Activated naive CD8-positive, alpha-beta T cell treated with anti-CD3 and anti-CD28 coated beads, Interleukin-2, amount 10 ng/mL, durations not matched to agents 7 days and 5 days (primary cell): ENCODE measurements around the gene UGT1A6. TPM values are rescaled to one million over a fixed set of nuclear protein-coding genes. Genes with fewer than 3 reads are reported as not detected.
"Not testable (repeated sequence)": the region's sequence is repeated elsewhere in the genome, so short reads cannot be mapped to it uniquely, and the experiment has no call there.

Experiments
- ATAC-seq: fragments of 150-1000 bp; cut with Tn5 transposase; one replicate; pipeline ENCODE4 v1.10.0; 2021; ENCODE audit warnings: low read depth, moderate library complexity
- POLR2A ChIA-PET: fragments of 350-600 bp; sonication (Branson Sonifier 250); formaldehyde crosslinking; loops from one replicate; lab custom pipeline; 2021; ENCODE audit warnings: antibody characterized with exemption; lab: Charles Lee
- DNase-seq: peaks from one replicate; pipeline ENCODE4 v3.0.0; 2021
- H3K27ac Mint-ChIP-seq: one replicate; pipeline ENCODE4 v1.8.0; 2022; ENCODE audit warnings: mild to moderate bottlenecking, mixed read lengths
- H3K27me3 Mint-ChIP-seq: one replicate; pipeline ENCODE4 v1.8.0; 2022; ENCODE audit warnings: mild to moderate bottlenecking, moderate library complexity, mixed read lengths
- H3K36me3 Mint-ChIP-seq: one replicate; pipeline ENCODE4 v1.8.0; 2021; ENCODE audit warnings: mild to moderate bottlenecking, mixed read lengths
- H3K4me1 Mint-ChIP-seq: one replicate; pipeline ENCODE4 v1.8.0; 2021; ENCODE audit warnings: mixed read lengths
- H3K4me3 Mint-ChIP-seq: one replicate; pipeline ENCODE4 v1.8.0; 2022; ENCODE audit warnings: mild to moderate bottlenecking, moderate library complexity, mixed read lengths
- H3K9me3 Mint-ChIP-seq: one replicate; pipeline ENCODE4 v1.8.0; 2021; ENCODE audit warnings: mixed read lengths
- total RNA-seq, 2 experiments: library from RNA; stranded (reverse); gene quantifications; one replicate each; pipeline ENCODE4 v1.2.3, GENCODE V29; 2021

Gene UGT1A6
- total RNA-seq, 2 experiments from 2014 or later = not detected

DNA sequence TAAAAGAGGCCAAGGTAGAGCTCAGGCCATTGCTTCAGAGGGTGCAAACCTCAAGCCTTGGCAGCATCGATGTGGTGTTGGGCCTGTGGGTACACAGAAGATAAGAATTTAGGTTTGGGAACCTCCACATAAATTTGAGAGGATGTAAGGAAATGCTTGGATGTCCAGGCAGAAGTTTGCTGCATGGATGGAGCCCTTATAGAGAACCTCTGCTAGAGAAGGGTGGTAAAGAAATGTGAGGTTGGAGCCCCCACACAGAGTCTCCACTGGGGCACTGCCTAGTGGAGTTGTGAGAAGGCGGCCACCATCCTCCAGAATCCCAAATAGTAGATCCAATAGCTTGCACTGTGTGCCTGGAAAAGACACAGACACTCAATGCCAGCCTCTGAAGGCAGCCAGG lies 58.0 kb downstream of the UGT1A6 start:
- H3K4me3 Mint-ChIP-seq, DNase-seq, H3K36me3 Mint-ChIP-seq, POLR2A ChIA-PET, ATAC-seq, H3K4me1 Mint-ChIP-seq, H3K27ac Mint-ChIP-seq: not testable (repeated sequence)
- peaks cover 19% of the 10 kb centered on the region for H3K9me3 Mint-ChIP-seq
- H3K27me3 Mint-ChIP-seq = peaks cover 21% of the 10 kb centered on the region

DNA sequence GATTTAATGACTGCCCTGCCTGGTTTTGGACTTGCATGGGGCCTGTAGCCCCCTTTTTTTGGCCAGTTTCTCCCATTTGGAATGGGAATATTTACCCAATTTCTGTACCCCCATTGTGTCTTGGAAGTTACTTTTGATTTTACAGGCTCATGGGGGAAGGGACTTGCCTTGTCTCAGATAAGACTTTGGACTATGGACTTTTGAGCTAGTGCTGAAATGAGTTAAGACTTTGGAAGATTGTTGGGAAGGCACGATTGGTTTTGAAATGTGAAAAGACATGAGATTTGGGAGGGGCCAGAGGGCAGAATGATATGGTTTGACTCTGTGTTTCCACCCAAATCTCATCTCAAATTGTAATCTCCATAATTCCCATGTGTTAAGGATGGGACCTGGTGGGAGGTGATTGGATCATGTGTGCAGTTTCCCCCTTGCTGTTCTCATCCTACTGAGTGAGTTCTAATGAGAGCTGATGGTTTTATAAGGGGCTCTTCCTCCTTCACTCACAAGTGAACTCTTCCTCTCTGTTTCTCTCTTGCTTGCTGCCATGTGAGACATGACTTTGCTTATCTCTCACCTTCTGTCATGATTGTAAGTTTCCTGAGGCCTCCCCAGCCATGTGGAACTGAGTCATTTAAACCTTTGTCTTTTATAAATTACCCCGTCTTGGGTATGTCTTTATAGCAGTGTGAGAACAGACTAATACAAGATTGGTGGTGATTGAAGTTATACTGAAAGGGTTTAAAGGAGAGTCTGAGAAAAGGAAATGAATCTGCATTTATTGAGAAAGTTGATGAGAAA lies 58.7 kb downstream of the UGT1A6 start:
- POLR2A ChIA-PET, ATAC-seq, DNase-seq, H3K4me1 Mint-ChIP-seq, H3K36me3 Mint-ChIP-seq, H3K27ac Mint-ChIP-seq, H3K4me3 Mint-ChIP-seq: not testable (repeated sequence)
- peaks cover 19% of the 10 kb centered on the region for H3K9me3 Mint-ChIP-seq
- H3K27me3 Mint-ChIP-seq = peaks cover 20% of the 10 kb centered on the region

DNA sequence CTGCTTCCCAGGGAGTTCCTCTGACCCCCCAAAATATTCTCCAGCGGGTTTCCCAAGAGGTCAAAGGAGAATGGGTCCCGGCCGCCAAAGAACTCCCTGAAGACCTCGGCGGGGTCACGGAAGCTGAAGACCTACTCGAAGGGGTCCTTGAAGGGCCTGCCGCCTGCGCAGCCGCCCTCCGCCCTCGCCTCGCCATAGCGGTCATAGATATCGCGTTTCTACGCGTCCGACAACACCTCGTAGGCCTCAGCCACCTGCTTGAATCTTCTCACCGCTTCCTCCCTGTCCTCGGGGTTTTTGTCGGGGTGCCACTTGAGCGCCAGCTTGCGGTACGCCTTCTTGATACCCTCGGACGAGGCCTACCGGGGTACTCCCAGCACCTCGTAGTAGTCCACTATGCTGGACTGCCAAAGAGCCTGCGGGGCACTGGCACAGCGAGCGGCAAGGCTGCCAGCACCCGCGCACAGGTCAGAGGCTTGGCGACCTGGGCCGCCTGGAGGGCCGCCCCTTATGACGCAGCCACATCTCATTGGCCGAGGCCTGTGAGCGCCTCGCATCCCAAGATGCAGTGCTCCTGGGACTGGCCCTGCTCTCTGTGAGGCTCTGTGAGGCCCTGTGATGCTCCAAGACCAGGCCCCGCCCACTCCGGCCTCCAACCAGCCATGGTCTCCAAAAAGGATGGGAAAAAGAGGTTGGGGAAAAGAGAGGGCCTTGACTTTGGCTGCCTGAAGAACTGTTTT lies 62.4 kb downstream of the UGT1A6 start:
- no peak overlapping the region for H3K4me3 Mint-ChIP-seq

DNA sequence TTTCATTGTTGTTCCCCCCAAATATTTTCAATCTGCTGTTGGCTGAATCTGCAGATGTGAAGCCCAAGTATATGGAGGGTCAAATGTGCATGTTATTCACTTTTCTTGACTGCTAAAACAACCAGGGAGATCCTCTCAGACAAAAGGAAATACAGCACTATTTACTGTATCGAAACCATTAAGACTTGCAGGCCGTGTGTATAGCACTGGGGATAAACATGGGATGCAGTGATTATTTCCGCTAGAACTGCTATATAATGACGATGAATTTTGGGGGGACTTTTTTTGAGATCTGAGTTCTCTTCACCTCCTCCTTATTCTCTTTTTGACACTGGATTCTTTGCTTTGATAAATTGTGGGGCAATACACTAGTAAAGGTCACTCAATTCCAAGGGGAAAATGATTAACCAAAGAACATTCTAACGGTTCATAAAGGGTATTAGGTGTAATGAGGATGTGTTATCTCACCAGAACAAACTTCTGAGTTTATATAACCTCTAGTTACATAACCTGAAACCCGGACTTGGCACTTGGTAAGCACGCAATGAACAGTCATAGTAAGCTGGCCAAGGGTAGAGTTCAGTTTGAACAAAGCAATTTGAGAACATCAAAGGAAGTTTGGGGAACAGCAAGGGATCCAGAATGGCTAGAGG lies 63.9 kb downstream of the UGT1A6 start:
- Mint-ChIP-seq H3K36me3 (no peaks in the 10 kb centered on the region), H3K9me3 (peaks cover 6% of the 10 kb centered on the region), H3K4me1 (no peaks in the 10 kb centered on the region), H3K4me3 (no peak overlapping the region), H3K27ac (no peak overlapping the region), H3K27me3 (peaks cover 12% of the 10 kb centered on the region)
- ATAC-seq (no peak), DNase-seq (no peak)
- POLR2A ChIA-PET = no interaction called here

More for the DNA sequence above, 62.4 kb downstream of the UGT1A6 start:
- ATAC-seq = no peak
- H3K9me3 Mint-ChIP-seq = peaks cover 12% of the 10 kb centered on the region
- no peak overlapping the region for H3K27ac Mint-ChIP-seq
- H3K27me3 Mint-ChIP-seq = peaks cover 12% of the 10 kb centered on the region
- POLR2A ChIA-PET = no interaction called here
- no peaks in the 10 kb centered on the region for H3K36me3 Mint-ChIP-seq
- H3K4me1 Mint-ChIP-seq = no peaks in the 10 kb centered on the region
- no peak for DNase-seq

DNA sequence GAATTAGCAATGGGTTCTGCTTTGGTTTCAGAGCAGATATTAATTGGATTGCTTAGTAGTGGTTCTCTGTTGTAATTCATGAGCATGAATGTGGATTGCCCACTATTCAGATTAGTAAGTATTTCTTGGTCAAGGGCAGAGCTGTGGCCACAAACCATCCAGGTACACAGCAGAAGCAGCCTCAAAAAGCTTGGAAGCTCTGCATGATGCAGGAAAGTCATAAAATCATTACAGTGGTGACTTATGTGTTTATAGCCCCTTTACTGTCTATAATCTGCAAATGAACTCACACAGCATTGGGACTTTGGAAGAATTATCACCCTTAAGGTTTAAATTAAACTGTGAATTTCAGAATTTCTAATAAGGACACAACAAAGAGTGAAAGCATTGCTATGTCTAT lies 65.5 kb downstream of the UGT1A6 start:
- H3K36me3 Mint-ChIP-seq = no peaks in the 10 kb centered on the region
- no peak overlapping the region for H3K27ac Mint-ChIP-seq
- peaks cover 3% of the 10 kb centered on the region for H3K27me3 Mint-ChIP-seq
- H3K9me3 Mint-ChIP-seq = no peaks in the 10 kb centered on the region
- H3K4me1 Mint-ChIP-seq = no peaks in the 10 kb centered on the region
- DNase-seq (no peak), ATAC-seq (no peak)
- POLR2A ChIA-PET = no interaction called here
- no peak overlapping the region for H3K4me3 Mint-ChIP-seq

DNA sequence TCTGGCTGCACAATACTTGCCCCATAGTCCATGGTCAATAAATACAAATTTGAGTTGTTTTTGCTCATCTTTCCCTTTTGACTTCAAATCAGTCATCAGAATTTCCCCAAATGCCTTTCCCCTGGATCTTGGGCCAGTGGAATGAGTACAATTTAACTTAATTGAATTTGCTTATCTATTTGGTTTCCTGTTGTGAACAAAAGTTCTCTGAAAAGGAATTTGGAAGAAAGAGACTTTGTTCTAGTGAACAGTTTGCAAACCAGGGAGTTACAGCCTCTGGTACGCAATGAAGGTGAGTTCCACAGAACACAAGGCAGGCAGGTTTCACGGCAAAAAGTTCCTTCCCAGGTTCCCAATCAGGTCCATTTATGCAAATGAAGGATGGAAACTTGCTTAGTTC lies 66.2 kb downstream of the UGT1A6 start:
- ATAC-seq (no peak), DNase-seq (no peak)
- H3K4me1 Mint-ChIP-seq = no peaks in the 10 kb centered on the region
- POLR2A ChIA-PET = no interaction called here
- H3K36me3 Mint-ChIP-seq = no peaks in the 10 kb centered on the region
- H3K27ac Mint-ChIP-seq = no peak overlapping the region
- peaks cover 9% of the 10 kb centered on the region for H3K27me3 Mint-ChIP-seq
- H3K9me3 Mint-ChIP-seq = no peaks in the 10 kb centered on the region
- H3K4me3 Mint-ChIP-seq = no peak overlapping the region

DNA sequence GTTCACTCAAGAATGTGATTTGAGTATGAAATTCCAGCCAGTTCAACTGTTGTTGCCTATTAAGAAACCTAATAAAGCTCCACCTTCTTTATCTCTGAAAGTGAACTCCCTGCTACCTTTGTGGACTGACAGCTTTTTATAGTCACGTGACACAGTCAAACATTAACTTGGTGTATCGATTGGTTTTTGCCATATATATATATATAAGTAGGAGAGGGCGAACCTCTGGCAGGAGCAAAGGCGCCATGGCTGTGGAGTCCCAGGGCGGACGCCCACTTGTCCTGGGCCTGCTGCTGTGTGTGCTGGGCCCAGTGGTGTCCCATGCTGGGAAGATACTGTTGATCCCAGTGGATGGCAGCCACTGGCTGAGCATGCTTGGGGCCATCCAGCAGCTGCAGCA lies 67.4 kb downstream of the UGT1A6 start, which contains the start of gene UGT1A1:
UGT1A1 (plus strand) TSS at position 228 of the 400 bp plus-strand sequence; CDS start at position 246, 18 bp downstream.
- Mint-ChIP-seq H3K4me3 (no peak within 1 kb of the TSS), H3K9me3 (no peaks in the 10 kb centered on the region), H3K27me3 (peaks cover 12% of the 10 kb centered on the region), H3K27ac (no peak within 1 kb of the TSS), H3K4me1 (no peaks in the 10 kb centered on the region), H3K36me3 (no peaks in the 10 kb centered on the region)
- ATAC-seq = no peak
- POLR2A ChIA-PET = no interaction called here
- no peak for DNase-seq

DNA sequence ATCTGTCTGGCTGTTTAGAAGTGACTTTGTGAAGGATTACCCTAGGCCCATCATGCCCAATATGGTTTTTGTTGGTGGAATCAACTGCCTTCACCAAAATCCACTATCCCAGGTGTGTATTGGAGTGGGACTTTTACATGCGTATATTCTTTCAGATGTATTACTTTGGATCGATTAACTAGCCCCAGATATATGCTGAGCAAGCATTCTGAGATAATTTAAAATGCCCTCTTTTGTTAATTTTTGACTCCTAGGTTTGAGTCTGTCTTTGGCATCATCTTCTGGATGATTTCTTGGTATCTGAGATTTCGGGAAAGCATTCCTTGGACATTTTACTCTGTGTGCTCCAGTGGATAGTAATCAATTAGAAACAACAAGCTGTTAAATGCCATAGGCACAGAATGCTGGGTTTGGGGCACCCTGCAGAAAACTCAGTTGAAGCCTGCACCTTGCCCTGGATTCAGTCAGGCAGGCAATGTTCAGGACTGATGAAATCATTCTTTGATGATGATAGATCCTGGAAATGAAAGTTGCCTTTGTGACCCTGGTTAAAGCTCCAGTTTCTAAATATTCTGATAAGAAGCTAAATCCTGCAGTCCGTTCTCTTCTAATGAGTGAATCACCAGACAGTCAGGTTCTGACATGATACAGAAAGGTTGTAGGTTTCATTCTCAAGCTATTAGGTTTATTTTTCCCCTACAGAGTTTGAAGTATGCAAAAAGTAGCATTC lies 68.5 kb downstream of the UGT1A6 start:
- no peaks in the 10 kb centered on the region for H3K9me3 Mint-ChIP-seq
- no peak overlapping the region for H3K4me3 Mint-ChIP-seq
- H3K27me3 Mint-ChIP-seq = peaks cover 11% of the 10 kb centered on the region
- no peaks in the 10 kb centered on the region for H3K36me3 Mint-ChIP-seq
- ATAC-seq (no peak), DNase-seq (no peak)
- no peaks in the 10 kb centered on the region for H3K4me1 Mint-ChIP-seq
- H3K27ac Mint-ChIP-seq = no peak overlapping the region
- POLR2A ChIA-PET = no interaction called here

DNA sequence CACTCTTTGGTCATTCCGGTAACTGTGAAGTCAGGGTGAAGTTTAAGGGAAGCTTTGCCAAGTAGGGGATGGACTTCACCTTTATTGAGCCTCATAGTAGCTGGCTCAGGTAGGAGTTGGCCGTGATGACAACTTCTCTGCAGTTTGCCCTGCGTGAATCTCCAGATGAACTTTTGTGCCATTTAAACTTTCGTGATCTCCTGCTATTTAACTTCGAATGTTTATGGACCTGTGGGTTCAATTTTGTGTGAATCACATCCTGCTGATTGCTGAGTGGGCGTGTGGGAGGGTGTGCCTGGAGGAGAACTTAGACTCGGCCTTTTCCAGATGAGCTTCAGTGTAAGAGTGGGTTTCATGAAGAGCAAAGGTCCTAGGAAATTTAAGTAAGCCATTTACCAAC lies 71.6 kb downstream of the UGT1A6 start:
- POLR2A ChIA-PET = no interaction called here
- Mint-ChIP-seq H3K4me1 (no peaks in the 10 kb centered on the region), H3K27me3 (peaks cover 16% of the 10 kb centered on the region), H3K9me3 (no peaks in the 10 kb centered on the region), H3K4me3 (no peak overlapping the region), H3K27ac (no peak overlapping the region), H3K36me3 (no peaks in the 10 kb centered on the region)
- DNase-seq = no peak
- ATAC-seq = no peak

DNA sequence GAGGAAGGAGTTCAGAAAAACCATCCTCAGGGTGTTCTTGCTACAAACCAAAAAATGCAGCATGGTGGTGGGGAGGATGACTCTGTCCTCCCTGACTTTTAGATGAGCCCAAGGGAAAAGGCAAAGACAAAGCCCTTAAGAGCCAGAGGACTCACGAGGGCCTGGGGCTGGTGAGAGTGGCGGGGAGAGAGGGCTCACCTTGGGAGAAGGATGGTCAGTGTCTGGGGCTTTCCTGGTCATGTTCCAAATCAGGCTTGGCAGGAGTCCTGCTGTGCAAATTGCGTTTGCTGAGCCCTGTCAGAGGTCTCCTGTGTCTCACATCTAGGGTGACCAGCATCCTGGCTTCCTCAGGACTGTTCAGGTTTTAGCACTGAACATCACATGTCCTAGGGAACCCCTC lies 72.1 kb downstream of the UGT1A6 start:
- no peaks in the 10 kb centered on the region for H3K36me3 Mint-ChIP-seq
- H3K27ac Mint-ChIP-seq = no peak overlapping the region
- H3K27me3 Mint-ChIP-seq = peaks cover 14% of the 10 kb centered on the region
- no peak for DNase-seq
- POLR2A ChIA-PET = no interaction called here
- H3K4me3 Mint-ChIP-seq = no peak overlapping the region
- no peaks in the 10 kb centered on the region for H3K9me3 Mint-ChIP-seq
- no peaks in the 10 kb centered on the region for H3K4me1 Mint-ChIP-seq
- ATAC-seq = no peak

DNA sequence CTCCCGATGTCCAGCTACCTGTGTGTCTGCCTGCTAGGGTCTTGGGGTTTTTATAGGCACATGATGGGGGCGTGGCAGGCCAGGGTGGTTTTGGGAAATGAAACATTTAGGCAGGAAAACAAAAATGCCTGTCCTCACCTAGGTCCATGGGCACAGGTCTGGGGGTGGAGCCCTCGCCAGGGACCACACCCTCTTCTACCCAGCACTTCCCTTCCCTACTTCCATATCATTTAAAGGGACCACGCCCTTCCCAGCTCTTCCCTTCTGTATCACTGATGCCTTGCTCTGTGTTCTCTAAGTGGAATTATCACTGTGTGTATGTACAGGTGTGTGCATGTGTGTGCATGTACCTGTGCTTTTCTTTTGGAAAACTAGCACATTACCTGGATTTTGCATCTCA lies 73.7 kb downstream of the UGT1A6 start:
- no peak overlapping the region for H3K4me3 Mint-ChIP-seq
- POLR2A ChIA-PET = no interaction called here
- H3K4me1 Mint-ChIP-seq = no peaks in the 10 kb centered on the region
- DNase-seq (no peak), ATAC-seq (no peak)
- H3K36me3 Mint-ChIP-seq = no peaks in the 10 kb centered on the region
- peaks cover 14% of the 10 kb centered on the region for H3K27me3 Mint-ChIP-seq
- H3K9me3 Mint-ChIP-seq = no peaks in the 10 kb centered on the region
- no peak overlapping the region for H3K27ac Mint-ChIP-seq

DNA sequence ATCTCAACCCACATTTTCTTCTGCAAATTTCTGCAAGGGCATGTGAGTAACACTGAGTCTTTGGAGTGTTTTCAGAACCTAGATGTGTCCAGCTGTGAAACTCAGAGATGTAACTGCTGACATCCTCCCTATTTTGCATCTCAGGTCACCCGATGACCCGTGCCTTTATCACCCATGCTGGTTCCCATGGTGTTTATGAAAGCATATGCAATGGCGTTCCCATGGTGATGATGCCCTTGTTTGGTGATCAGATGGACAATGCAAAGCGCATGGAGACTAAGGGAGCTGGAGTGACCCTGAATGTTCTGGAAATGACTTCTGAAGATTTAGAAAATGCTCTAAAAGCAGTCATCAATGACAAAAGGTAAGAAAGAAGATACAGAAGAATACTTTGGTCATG lies 75.4 kb downstream of the UGT1A6 start:
- no peaks in the 10 kb centered on the region for H3K36me3 Mint-ChIP-seq
- ATAC-seq = no peak
- no peak overlapping the region for H3K27ac Mint-ChIP-seq
- no peak for DNase-seq
- H3K9me3 Mint-ChIP-seq = no peaks in the 10 kb centered on the region
- POLR2A ChIA-PET = no interaction called here
- H3K4me1 Mint-ChIP-seq = no peaks in the 10 kb centered on the region
- peaks cover 14% of the 10 kb centered on the region for H3K27me3 Mint-ChIP-seq
- H3K4me3 Mint-ChIP-seq = no peak overlapping the region

DNA sequence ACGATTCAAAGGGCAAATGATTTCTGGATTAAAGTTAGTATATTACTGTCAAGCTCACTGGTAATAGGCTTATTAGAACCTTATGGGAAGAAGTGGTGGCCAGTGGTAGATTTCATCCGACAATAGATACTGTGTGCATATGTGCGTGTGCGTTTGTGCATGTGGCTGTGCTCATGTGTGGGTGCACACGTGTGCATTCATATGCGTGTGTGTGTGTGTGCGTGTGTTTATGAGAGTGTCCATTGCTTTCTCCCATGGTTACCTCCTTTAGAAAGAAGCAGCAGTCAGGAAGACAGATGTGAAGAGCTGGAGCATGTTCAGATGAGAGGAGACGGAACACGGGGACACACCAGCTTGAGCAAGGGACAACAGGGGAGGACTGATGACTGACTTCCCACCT lies 76.6 kb downstream of the UGT1A6 start:
- DNase-seq (no peak), ATAC-seq (no peak)
- H3K36me3 Mint-ChIP-seq = no peaks in the 10 kb centered on the region
- POLR2A ChIA-PET = no interaction called here
- no peak overlapping the region for H3K27ac Mint-ChIP-seq
- no peaks in the 10 kb centered on the region for H3K4me1 Mint-ChIP-seq
- H3K27me3 Mint-ChIP-seq = peaks cover 8% of the 10 kb centered on the region
- no peak overlapping the region for H3K4me3 Mint-ChIP-seq
- H3K9me3 Mint-ChIP-seq = no peaks in the 10 kb centered on the region
